OCI-LY3 (cell line): ENCODE data around the gene FASTKD1.
"Not testable (repeated sequence)": the region's sequence is repeated elsewhere in the genome, so short reads cannot be mapped to it uniquely, and the experiment has no call there.

Experiments
- H2AFZ ChIP-seq: fragments of 200-600, 300-600 bp; shearing (Covaris generic); 2 replicates; pipeline ENCODE4 v1.6.0; 2014; ENCODE audit warnings: antibody characterized with exemption, low read depth, low read length
- H3K27ac ChIP-seq: fragments of 200-600, 300-600 bp; sonication (generic); 2 replicates; pipeline ENCODE4 v1.5.1; 2014; ENCODE audit warnings: mild to moderate bottlenecking, low read length, moderate library complexity, mixed read lengths
- H3K27me3 ChIP-seq: fragments of 200-600, 300-600 bp; sonication (generic); 2 replicates; pipeline ENCODE4 v1.6.1; 2014; ENCODE audit warnings: low read depth, low read length, mixed read lengths
- H3K36me3 ChIP-seq: fragments of 200-600, 300-600 bp; sonication (generic); replicated peaks from 2 replicates; pipeline ENCODE3; 2014; ENCODE audit warnings: low read depth, low read length, mixed read lengths
- H3K4me1 ChIP-seq: fragments of 300-600, 200-600 bp; sonication (generic); 2 replicates; pipeline ENCODE4 v1.6.1; 2014; ENCODE audit warnings: low read length, mixed read lengths
- H3K4me2 ChIP-seq: fragments of 200-600, 300-600 bp; sonication (generic); 2 replicates; pipeline ENCODE4 v1.6.1; 2014; ENCODE audit warnings: low read length, mixed read lengths
- H3K4me3 ChIP-seq: fragments of 300-600, 200-600 bp; sonication (generic); 2 replicates; pipeline ENCODE4 v1.5.1; 2014; ENCODE audit warnings: antibody characterized with exemption, mild to moderate bottlenecking, low read length, moderate library complexity
- H3K79me2 ChIP-seq: fragments of 300-600, 200-600 bp; shearing (Covaris generic); 2 replicates; pipeline ENCODE4 v1.6.1; 2014; ENCODE audit warnings: mild to moderate bottlenecking, low read length, mixed read lengths
- H3K9ac ChIP-seq: fragments of 300-600, 200-600 bp; shearing (Covaris generic); 2 replicates; pipeline ENCODE4 v1.6.0; 2014; ENCODE audit warnings: mild to moderate bottlenecking, low read length, moderate library complexity
- H3K9me3 ChIP-seq: fragments of 200-600, 300-600 bp; shearing (Covaris generic); 2 replicates; pipeline ENCODE4 v1.6.1; 2014; ENCODE audit warnings: low read length, mixed read lengths; ENCODE audit not compliant: insufficient read depth
- H4K20me1 ChIP-seq: fragments of 200-600, 300-600 bp; sonication (generic); 2 replicates; pipeline ENCODE4 v1.6.1; 2016; ENCODE audit warnings: low read length, mixed read lengths; ENCODE audit not compliant: insufficient read depth
- EZH2phosphoT487 ChIP-seq: fragments of 200-600 bp; shearing (Covaris generic); IDR thresholded peaks from 2 replicates; pipeline ENCODE4 v1.6.1; 2018; ENCODE audit warnings: antibody characterized with exemption, mixed run types, low read depth
- TF ChIP-seq, protein P1 (sequence below): fragments of 200-600, 300-600 bp; sonication (generic); IDR thresholded peaks from 2 replicates; pipeline ENCODE4 v1.5.1; 2014; ENCODE audit warnings: antibody characterized with exemption, low read length, low read depth

Gene FASTKD1

DNA sequence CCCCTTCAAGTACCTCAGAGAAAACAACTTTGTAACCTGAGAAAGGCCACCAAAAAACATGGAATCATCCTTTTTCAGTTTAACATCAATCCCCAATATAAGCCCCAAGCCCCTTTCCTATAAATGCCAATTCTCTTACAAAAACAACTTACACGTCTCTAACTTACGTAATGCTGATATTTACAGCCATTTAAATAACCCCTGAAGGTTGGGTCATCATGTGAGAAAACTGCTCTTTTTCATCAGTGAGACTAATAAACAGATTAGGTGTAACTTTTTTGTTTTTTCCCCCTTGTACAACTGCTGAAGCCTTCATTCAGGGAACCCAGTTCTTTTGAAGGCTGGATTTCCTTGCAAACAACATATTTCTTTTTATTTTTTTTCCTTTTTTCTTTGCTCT is 3.7 kb downstream of the FASTKD1 start:
- Histone ChIP-seq H2AFZ (no peak overlapping the region), H3K9ac (no peak overlapping the region), H3K9me3 (no peaks in the 10 kb centered on the region), H4K20me1 (no peaks in the 10 kb centered on the region), H3K4me1 (peaks cover 7% of the 10 kb centered on the region; the same call in 1 of the 2 replicates), H3K79me2 (peaks cover 54% of the 10 kb centered on the region), H3K36me3 (peaks cover 16% of the 10 kb centered on the region), H3K4me3 (no peak overlapping the region), H3K4me2 (no peak overlapping the region), H3K27ac (no peak overlapping the region), H3K27me3 (no peaks in the 10 kb centered on the region)
- no peak for TF ChIP-seq EZH2phosphoT487

- Histone ChIP-seq H2AFZ (no peak overlapping the region), H3K27ac (no peak overlapping the region), H3K9me3 (peaks cover 4% of the 10 kb centered on the region; the same call in 1 of the 2 replicates), H3K36me3 (peaks cover 28% of the 10 kb centered on the region), H3K4me1 (no peaks in the 10 kb centered on the region), H4K20me1 (no peaks in the 10 kb centered on the region), H3K4me2 (no peak overlapping the region), H3K27me3 (no peaks in the 10 kb centered on the region), H3K9ac (no peak overlapping the region), H3K4me3 (no peak overlapping the region), H3K79me2 (peaks cover 25% of the 10 kb centered on the region)
- TF ChIP-seq, protein P1, sequence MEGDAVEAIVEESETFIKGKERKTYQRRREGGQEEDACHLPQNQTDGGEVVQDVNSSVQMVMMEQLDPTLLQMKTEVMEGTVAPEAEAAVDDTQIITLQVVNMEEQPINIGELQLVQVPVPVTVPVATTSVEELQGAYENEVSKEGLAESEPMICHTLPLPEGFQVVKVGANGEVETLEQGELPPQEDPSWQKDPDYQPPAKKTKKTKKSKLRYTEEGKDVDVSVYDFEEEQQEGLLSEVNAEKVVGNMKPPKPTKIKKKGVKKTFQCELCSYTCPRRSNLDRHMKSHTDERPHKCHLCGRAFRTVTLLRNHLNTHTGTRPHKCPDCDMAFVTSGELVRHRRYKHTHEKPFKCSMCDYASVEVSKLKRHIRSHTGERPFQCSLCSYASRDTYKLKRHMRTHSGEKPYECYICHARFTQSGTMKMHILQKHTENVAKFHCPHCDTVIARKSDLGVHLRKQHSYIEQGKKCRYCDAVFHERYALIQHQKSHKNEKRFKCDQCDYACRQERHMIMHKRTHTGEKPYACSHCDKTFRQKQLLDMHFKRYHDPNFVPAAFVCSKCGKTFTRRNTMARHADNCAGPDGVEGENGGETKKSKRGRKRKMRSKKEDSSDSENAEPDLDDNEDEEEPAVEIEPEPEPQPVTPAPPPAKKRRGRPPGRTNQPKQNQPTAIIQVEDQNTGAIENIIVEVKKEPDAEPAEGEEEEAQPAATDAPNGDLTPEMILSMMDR = no peak
- TF ChIP-seq EZH2phosphoT487 = no peak
Measured at GRCh38 chr2:169565686-169566085, 8.0 kb downstream of the FASTKD1 start.

DNA sequence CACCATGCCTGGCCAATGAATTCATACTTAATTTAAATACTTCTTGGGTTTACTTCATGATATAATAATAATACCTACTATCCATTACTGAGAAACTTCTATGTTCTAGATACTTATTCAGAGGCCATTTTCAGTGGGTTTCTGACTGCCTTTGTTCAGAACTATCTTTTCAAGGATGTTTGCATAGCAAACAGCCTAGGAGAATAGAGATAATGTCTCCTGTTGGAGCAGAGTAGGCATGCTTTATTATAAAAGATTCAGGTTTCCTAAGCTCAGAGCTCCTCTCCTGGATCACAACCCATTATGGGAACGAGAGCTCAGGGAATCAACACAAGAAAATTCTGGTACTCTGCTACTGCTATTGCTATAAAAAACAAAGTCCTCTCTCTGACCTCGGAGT is 11.1 kb downstream of the FASTKD1 start:
- H3K4me3 ChIP-seq = no peak overlapping the region
- TF ChIP-seq EZH2phosphoT487 = no peak
- TF ChIP-seq, protein P1 = no peak
- no peak overlapping the region for H3K27ac ChIP-seq
- no peak overlapping the region for H3K4me2 ChIP-seq
- peaks cover 5% of the 10 kb centered on the region; the same call in 1 of the 2 replicates for H3K79me2 ChIP-seq
- H4K20me1 ChIP-seq = no peaks in the 10 kb centered on the region
- no peaks in the 10 kb centered on the region for H3K27me3 ChIP-seq
- H3K4me1 ChIP-seq = no peaks in the 10 kb centered on the region
- H3K9ac ChIP-seq = no peak overlapping the region
- no peak overlapping the region for H2AFZ ChIP-seq
- peaks cover 4% of the 10 kb centered on the region; the same call in 1 of the 2 replicates for H3K9me3 ChIP-seq
- H3K36me3 ChIP-seq = peaks cover 38% of the 10 kb centered on the region

GRCh38 chr2:169562084-169562483 is 11.6 kb downstream of the FASTKD1 start:
- H2AFZ ChIP-seq, H3K4me1 ChIP-seq, H3K79me2 ChIP-seq, H3K4me2 ChIP-seq, H4K20me1 ChIP-seq, H3K9me3 ChIP-seq, H3K27me3 ChIP-seq, H3K4me3 ChIP-seq, H3K27ac ChIP-seq, H3K9ac ChIP-seq: not testable (repeated sequence)
- peaks cover 38% of the 10 kb centered on the region for H3K36me3 ChIP-seq

GRCh38 chr2:169561364-169561763 is 12.3 kb downstream of the FASTKD1 start:
- H4K20me1 ChIP-seq = no peaks in the 10 kb centered on the region
- no peak for TF ChIP-seq EZH2phosphoT487
- TF ChIP-seq, protein P1 = no peak
- no peak overlapping the region for H3K4me3 ChIP-seq
- peaks cover 38% of the 10 kb centered on the region for H3K36me3 ChIP-seq
- no peak overlapping the region for H2AFZ ChIP-seq
- no peaks in the 10 kb centered on the region for H3K27me3 ChIP-seq
- peaks cover 5% of the 10 kb centered on the region; the same call in 1 of the 2 replicates for H3K79me2 ChIP-seq
- no peaks in the 10 kb centered on the region for H3K4me1 ChIP-seq
- no peak overlapping the region for H3K27ac ChIP-seq
- no peak overlapping the region for H3K9ac ChIP-seq
- H3K4me2 ChIP-seq = no peak overlapping the region
- peaks cover 4% of the 10 kb centered on the region; the same call in 1 of the 2 replicates for H3K9me3 ChIP-seq
